H1 (cell line): ENCODE measurements around the gene SRGAP3. TPM values are rescaled to one million over a fixed set of nuclear protein-coding genes. Genes with fewer than 3 reads are reported as not detected.

Experiments used
- POLR2AphosphoS5 ChIP-seq: IDR thresholded peaks from 2 replicates; pipeline ENCODE4 v1.6.1; 2011; ENCODE audit warnings: low read depth, low read length
- SP2 ChIP-seq: IDR thresholded peaks from 2 replicates; pipeline ENCODE4 v1.6.1; 2012; ENCODE audit warnings: mild to moderate bottlenecking, low read length, inconsistent platforms
- polyA plus RNA-seq, 7 experiments: library from polyadenylated mRNA; depleted of rRNA in 3 of 7; stranded (reverse) in 5 of 7; unstranded in 2 of 7; fragments of >200 nt in 5 of 7; fragments of 200-250 nt in 2 of 7; gene quantifications; 1 replicate in 5 of 7; 2 replicates in 1 of 7; 4 replicates in 1 of 7; pipeline versions ENCODE4 v1.2.1 to v1.2.3, GENCODE V29; 2011 to 2013; ENCODE audit warnings: missing spikeins in 2 of 7, mixed read lengths in 2 of 7
- total RNA-seq: library from RNA; stranded (reverse); fragmentation: NEBNext Ultra II Directional; extraction: Animal tissue kit (Norgen Biotek cat#: 25700); gene quantifications from 2 replicates; pipeline ENCODE4 v1.2.1, GENCODE V29; 2021

SRGAP3 gene
- total and polyA plus RNA-seq, 2 of the 8 experiments (the other 6 are each of a cell fraction or from before 2014, with no cell fraction given), result 5.8 to 11.4 TPM

- TF ChIP-seq SP2, result no peak
- no peak for TF ChIP-seq POLR2AphosphoS5
Measured at GRCh38 chr3:9208605-9209152, 40.8 kb downstream of the SRGAP3 start (continued).
